ENCODE measurements around the gene DNAJA3. TPM values are rescaled to one million over a fixed set of nuclear protein-coding genes. Genes with fewer than 3 reads are reported as not detected.

DNAJA3 gene
- total RNA-seq, 1 experiment from 2014 or later, result 56.2 TPM

- Histone ChIP-seq H2BK20ac (ENCODE audit: low read depth, low read length, poor library complexity, severe bottlenecking) (no peak overlapping the region), H4K91ac (ENCODE audit: insufficient read length, low read depth, low read length) (no peak overlapping the region), H3K27ac (ENCODE audit: insufficient read length, low read depth, low read length) (no peak overlapping the region), H2BK120ac (ENCODE audit: low read depth, low read length, poor library complexity, severe bottlenecking) (no peak overlapping the region), H3K23ac (ENCODE audit: insufficient read length, low read depth, low read length) (no peak overlapping the region), H3K56ac (ENCODE audit: insufficient read length, low read depth, low read length) (no peak overlapping the region), H2AK5ac (ENCODE audit: insufficient read length, low read length) (no peak overlapping the region), H3K79me2 (ENCODE audit: insufficient read depth, low read length) (no peaks in the 10 kb centered on the region), H3K23me2 (ENCODE audit: insufficient read length, low read depth, low read length, poor library complexity, severe bottlenecking) (no peaks in the 10 kb centered on the region), H3K79me1 (ENCODE audit: insufficient read depth, low read depth, low read length, poor library complexity, severe bottlenecking) (no peaks in the 10 kb centered on the region), H3K4me1 (ENCODE audit: insufficient read depth, low read length) (no peaks in the 10 kb centered on the region), H4K8ac (replicated peaks; ENCODE audit: insufficient read length, low read depth, low read length) (no peak overlapping the region), H3K4me2 (ENCODE audit: insufficient read depth, insufficient read length, low read length) (no peak overlapping the region), H2BK5ac (ENCODE audit: insufficient read length, low read length) (no peak overlapping the region), H2BK12ac (ENCODE audit: insufficient read length, low read depth, low read length) (no peak overlapping the region), H3K14ac (ENCODE audit: insufficient read depth, low read length) (no peak overlapping the region), H3T11ph (ENCODE audit: low read length) (no peak overlapping the region), H3K18ac (ENCODE audit: insufficient read length, low read depth, low read length) (no peak overlapping the region), H3K9ac (ENCODE audit: extremely low read depth, insufficient read length, low read length) (no peak overlapping the region), H3K4ac (ENCODE audit: low read depth, low read length) (no peak overlapping the region), H3K9me3 (ENCODE audit: control insufficient read depth, low read depth, low read length) (no peaks in the 10 kb centered on the region), H2AFZ (ENCODE audit: low read length) (no peak overlapping the region), H4K5ac (ENCODE audit: insufficient read length, low read depth, low read length) (peak overlapping the region; percentile 10), H3K27me3 (ENCODE audit: insufficient read depth, low read length) (no peaks in the 10 kb centered on the region), H4K20me1 (ENCODE audit: control insufficient read depth, insufficient read depth, insufficient read length) (no peaks in the 10 kb centered on the region), H2BK15ac (ENCODE audit: low read depth, low read length) (no peak overlapping the region)
- no peak for DNase-seq
- peaks cover 3 to 31% (median 21%) of the 10 kb centered on the region in 3 experiments; a peak in 6 of 7 replicates for H3K36me3 Mint-ChIP-seq (ENCODE audit: insufficient read depth in 1 of 3, low read depth in 3 of 3)
- H3K27me3 Mint-ChIP-seq (ENCODE audit: low read depth), result no peaks in the 10 kb centered on the region
- peaks cover 18 to 22% of the 10 kb centered on the region in 2 experiments for H3K4me1 Mint-ChIP-seq
- H3K9me3 Mint-ChIP-seq, result no peaks in the 10 kb centered on the region
- H3K4me3 Mint-ChIP-seq, result no peak overlapping the region
- no peak for TF ChIP-seq CTCF (conservative IDR thresholded peaks at IDR 0.05)
- peak overlapping the region; percentile 34 to 76 (median 56); a peak in 3 of 7 replicates for H3K27ac Mint-ChIP-seq
- no CpG with 5 or more reads among the region's 13 CpGs for WGBS (ENCODE audit: extremely low coverage, insufficient read length, low lambda C conversion rate)
Observed at GRCh38 chr16:4505356-4506147, 79.9 kb downstream of the DNAJA3 start.

Other genes starting within 250 kb of the DNAJA3 start
- gene SRL, start 183.8 kb upstream of the DNAJA3 start, total RNA-seq (2021), result not detected in 2 replicates
- gene TFAP4, start 152.8 kb upstream of the DNAJA3 start, total RNA-seq (2021), result 50.5 and 51.9 TPM in 2 replicates
- 14.3 and 14.9 TPM in 2 replicates for gene GLIS2, start 109.8 kb upstream of the DNAJA3 start, total RNA-seq (2021)
- 80.4 and 81.8 TPM in 2 replicates for gene PAM16, start 74.5 kb upstream of the DNAJA3 start, total RNA-seq (2021)
- 10.8 and 11.0 TPM in 2 replicates for gene VASN, start 54.0 kb upstream of the DNAJA3 start, total RNA-seq (2021)
- 33.8 and 38.4 TPM in 2 replicates for gene CORO7, start 9.3 kb upstream of the DNAJA3 start, total RNA-seq (2021)
- gene NMRAL1, start 48.8 kb downstream of the DNAJA3 start, total RNA-seq (2021), result 74.1 and 78.9 TPM in 2 replicates
- gene HMOX2, start 50.5 kb downstream of the DNAJA3 start, total RNA-seq (2021), result 44.4 and 45.7 TPM in 2 replicates
- gene CDIP1, start 112.9 kb downstream of the DNAJA3 start, total RNA-seq (2021), result 49.7 and 50.5 TPM in 2 replicates
- gene C16orf96, start 130.5 kb downstream of the DNAJA3 start, total RNA-seq (2021), result 1.4 and 2.0 TPM in 2 replicates
- gene UBALD1, start 189.0 kb downstream of the DNAJA3 start, total RNA-seq (2021), result 80.9 and 81.7 TPM in 2 replicates
- gene MGRN1, start 199.0 kb downstream of the DNAJA3 start, total RNA-seq (2021), result 91.6 and 93.9 TPM in 2 replicates

Measured in H9 (cell line).